ENCODE results near the gene ZNF407.
A peak's percentile ranks its signal among the peaks of the same experiment; 100 is the strongest.

The ZNF407 gene

GRCh38 chr18:74791501-74792194 is 194.0 kb downstream of the ZNF407 start:
- H3K4me3 Mint-ChIP-seq: no peak overlapping the region
- H3K4me1 Mint-ChIP-seq (ENCODE audit: low read depth): no peaks in the 10 kb centered on the region
- H3K36me3 Mint-ChIP-seq (ENCODE audit: low read depth): no peaks in the 10 kb centered on the region
- H3K27me3 Mint-ChIP-seq (ENCODE audit: low read depth): no peaks in the 10 kb centered on the region
- no peak overlapping the region for H3K27ac Mint-ChIP-seq
- no peaks in the 10 kb centered on the region for H3K9me3 Mint-ChIP-seq
- DNase-seq (ENCODE audit: low spot score): no peak

- Mint-ChIP-seq H3K27me3 (ENCODE audit: low read depth) (no peaks in the 10 kb centered on the region), H3K36me3 (ENCODE audit: low read depth) (no peaks in the 10 kb centered on the region), H3K4me3 (no peak overlapping the region), H3K27ac (no peak overlapping the region), H3K9me3 (no peaks in the 10 kb centered on the region), H3K4me1 (ENCODE audit: low read depth) (peaks cover 9% of the 10 kb centered on the region)
- DNase-seq (ENCODE audit: low spot score): no peak
These were observed 196.1 kb downstream of the ZNF407 start for GRCh38 chr18:74793746-74794145.

DNA sequence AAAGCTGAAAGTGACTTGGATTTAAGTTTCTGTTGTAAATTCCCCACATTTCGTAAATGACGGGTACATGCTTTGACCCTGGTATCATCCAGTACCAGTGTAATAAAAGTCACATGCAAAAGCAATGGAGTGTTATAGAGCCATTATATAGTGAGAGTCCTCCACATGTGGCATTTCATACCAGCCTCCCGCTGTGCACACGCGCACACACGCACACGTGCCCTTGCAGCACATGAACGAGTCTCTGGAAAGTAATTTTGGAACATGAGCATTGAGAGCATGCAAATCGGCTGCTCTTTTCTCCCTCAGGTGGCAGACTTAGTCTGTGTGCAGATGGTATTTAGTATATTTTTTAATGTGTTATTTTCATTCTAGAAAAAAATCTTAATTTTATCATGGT is 198.1 kb downstream of the ZNF407 start:
- Mint-ChIP-seq H3K36me3 (ENCODE audit: low read depth) (no peaks in the 10 kb centered on the region), H3K9me3 (no peaks in the 10 kb centered on the region), H3K4me3 (no peak overlapping the region), H3K4me1 (ENCODE audit: low read depth) (peaks cover 9% of the 10 kb centered on the region), H3K27me3 (ENCODE audit: low read depth) (no peaks in the 10 kb centered on the region), H3K27ac (no peak overlapping the region)
- DNase-seq (ENCODE audit: low spot score): no peak

DNA sequence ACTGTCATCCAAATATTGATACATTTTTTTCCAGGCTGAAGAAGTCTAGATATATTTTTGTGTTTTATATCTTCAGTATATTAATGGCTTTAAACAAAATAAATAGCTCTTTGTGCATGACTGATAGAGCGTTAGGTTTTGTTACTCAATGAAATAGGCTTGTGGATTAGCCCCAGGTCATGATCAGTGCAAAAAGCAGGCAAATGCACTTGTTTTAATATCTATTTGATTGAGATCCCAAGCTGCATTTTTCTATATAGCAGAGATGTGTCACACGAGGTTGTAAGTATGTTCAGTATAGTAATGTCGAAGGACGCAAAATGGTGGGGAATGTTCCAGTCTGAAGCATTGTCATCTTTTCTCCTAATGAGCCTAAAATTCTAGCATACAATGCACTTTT is 198.5 kb downstream of the ZNF407 start:
- H3K9me3 Mint-ChIP-seq: no peaks in the 10 kb centered on the region
- H3K4me3 Mint-ChIP-seq: no peak overlapping the region
- no peaks in the 10 kb centered on the region for H3K36me3 Mint-ChIP-seq (ENCODE audit: low read depth)
- DNase-seq (ENCODE audit: low spot score): no peak
- no peaks in the 10 kb centered on the region for H3K27me3 Mint-ChIP-seq (ENCODE audit: low read depth)
- peaks cover 9% of the 10 kb centered on the region for H3K4me1 Mint-ChIP-seq (ENCODE audit: low read depth)
- H3K27ac Mint-ChIP-seq: no peak overlapping the region

DNA sequence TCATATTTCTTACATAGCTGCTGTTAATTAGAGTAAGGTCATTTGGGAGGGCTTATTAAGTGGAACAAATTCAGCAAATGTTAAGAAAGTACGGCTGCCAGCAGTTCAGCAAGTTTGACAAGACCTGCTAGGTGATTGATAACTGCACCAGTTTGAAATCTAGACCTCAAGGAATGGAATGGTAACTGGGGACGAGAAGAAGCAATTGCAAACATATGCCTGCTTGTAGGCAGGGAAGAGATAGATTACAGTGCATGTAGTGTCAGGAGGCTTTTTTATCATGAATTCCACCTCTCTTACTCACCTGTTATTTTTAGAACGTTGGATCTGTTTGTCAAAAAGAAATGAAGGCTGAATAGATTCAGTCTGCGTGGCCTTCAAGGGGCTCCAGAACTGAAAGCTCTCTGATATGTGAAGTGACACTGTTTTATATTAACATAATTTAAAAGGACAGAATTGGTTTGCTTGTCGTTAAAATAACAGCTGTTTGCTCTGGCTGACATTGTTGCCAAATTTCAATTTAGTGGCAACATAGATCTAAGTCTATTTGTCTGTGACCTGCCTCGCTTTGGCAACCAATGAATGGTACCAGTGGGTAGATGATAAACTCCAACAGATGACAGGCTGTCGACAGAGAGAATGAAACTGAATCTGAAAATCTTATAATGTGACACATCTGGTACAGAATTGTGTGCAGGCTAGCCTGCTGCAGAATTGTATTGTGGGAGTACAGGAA is 199.3 kb downstream of the ZNF407 start:
- H3K9me3 Mint-ChIP-seq: no peaks in the 10 kb centered on the region
- no peak overlapping the region for H3K4me3 Mint-ChIP-seq
- no peaks in the 10 kb centered on the region for H3K36me3 Mint-ChIP-seq (ENCODE audit: low read depth)
- no peaks in the 10 kb centered on the region for H3K27me3 Mint-ChIP-seq (ENCODE audit: low read depth)
- peak; percentile 6 for DNase-seq (ENCODE audit: low spot score)
- no peak overlapping the region for H3K27ac Mint-ChIP-seq
- H3K4me1 Mint-ChIP-seq (ENCODE audit: low read depth): peaks cover 9% of the 10 kb centered on the region

- Mint-ChIP-seq H3K27me3 (ENCODE audit: low read depth) (no peaks in the 10 kb centered on the region), H3K27ac (no peak overlapping the region), H3K4me3 (no peak overlapping the region), H3K9me3 (no peaks in the 10 kb centered on the region), H3K4me1 (ENCODE audit: low read depth) (peaks cover 9% of the 10 kb centered on the region), H3K36me3 (ENCODE audit: low read depth) (no peaks in the 10 kb centered on the region)
- no peak for DNase-seq (ENCODE audit: low spot score)
These were observed 200.0 kb downstream of the ZNF407 start for GRCh38 chr18:74797577-74798151.

GRCh38 chr18:74799542-74799941 is 201.9 kb downstream of the ZNF407 start:
- no peak for DNase-seq (ENCODE audit: low spot score)
- H3K27ac Mint-ChIP-seq: no peak overlapping the region
- no peak overlapping the region for H3K4me3 Mint-ChIP-seq
- no peaks in the 10 kb centered on the region for H3K27me3 Mint-ChIP-seq (ENCODE audit: low read depth)
- no peaks in the 10 kb centered on the region for H3K9me3 Mint-ChIP-seq
- peaks cover 14% of the 10 kb centered on the region for H3K4me1 Mint-ChIP-seq (ENCODE audit: low read depth)
- no peaks in the 10 kb centered on the region for H3K36me3 Mint-ChIP-seq (ENCODE audit: low read depth)

DNA sequence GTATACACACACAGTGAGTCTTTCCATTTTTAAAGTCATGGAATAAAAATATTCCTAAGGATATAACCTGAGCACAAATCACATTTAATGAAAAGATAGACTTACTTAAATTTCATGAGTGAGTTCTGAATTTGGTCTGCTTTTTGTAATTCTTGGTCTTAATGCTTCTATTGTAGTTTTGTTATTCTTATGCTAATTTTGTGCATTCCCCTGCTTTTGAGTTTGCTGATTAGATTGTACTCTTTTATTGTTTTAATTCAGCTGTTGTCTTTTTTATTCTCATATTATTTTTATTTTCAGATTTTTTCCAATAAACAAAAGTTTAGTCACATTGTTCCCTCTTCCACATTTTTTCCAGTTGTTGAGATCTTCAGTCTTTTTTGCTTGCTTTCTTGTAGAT is 202.4 kb downstream of the ZNF407 start:
- Mint-ChIP-seq H3K4me1 (ENCODE audit: low read depth) (peaks cover 14% of the 10 kb centered on the region), H3K4me3 (no peak overlapping the region), H3K27ac (no peak overlapping the region), H3K27me3 (ENCODE audit: low read depth) (no peaks in the 10 kb centered on the region), H3K36me3 (ENCODE audit: low read depth) (no peaks in the 10 kb centered on the region), H3K9me3 (no peaks in the 10 kb centered on the region)
- no peak for DNase-seq (ENCODE audit: low spot score)

DNA sequence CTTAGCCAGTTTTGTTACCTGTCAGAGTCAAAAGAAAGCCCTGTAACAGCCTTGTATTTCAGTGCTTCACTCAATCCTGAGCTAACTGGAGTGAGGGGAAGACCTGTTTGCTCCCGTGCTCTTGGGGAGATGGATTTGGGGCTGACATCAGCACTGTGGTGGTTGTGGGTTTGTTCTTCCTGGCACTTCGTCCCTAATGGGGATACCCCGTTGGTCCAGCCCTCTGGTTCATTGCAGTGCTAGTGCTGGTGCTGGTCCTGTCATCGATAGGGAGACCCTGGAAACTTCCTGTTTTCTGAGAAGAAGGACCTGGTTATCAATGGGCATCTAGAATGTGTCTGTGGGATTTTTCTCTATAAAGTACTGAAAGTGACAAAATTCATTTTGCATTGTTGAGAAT is 205.4 kb downstream of the ZNF407 start:
- Mint-ChIP-seq H3K9me3 (no peaks in the 10 kb centered on the region), H3K27me3 (ENCODE audit: low read depth) (no peaks in the 10 kb centered on the region), H3K4me1 (ENCODE audit: low read depth) (peaks cover 9% of the 10 kb centered on the region), H3K27ac (no peak overlapping the region), H3K36me3 (ENCODE audit: low read depth) (no peaks in the 10 kb centered on the region), H3K4me3 (no peak overlapping the region)
- no peak for DNase-seq (ENCODE audit: low spot score)

- Mint-ChIP-seq H3K4me3 (no peak overlapping the region), H3K27me3 (ENCODE audit: low read depth) (no peaks in the 10 kb centered on the region), H3K27ac (no peak overlapping the region), H3K4me1 (ENCODE audit: low read depth) (peaks cover 8% of the 10 kb centered on the region), H3K36me3 (ENCODE audit: low read depth) (no peaks in the 10 kb centered on the region), H3K9me3 (no peaks in the 10 kb centered on the region)
- DNase-seq (ENCODE audit: low spot score): no peak
These were observed 206.1 kb downstream of the ZNF407 start for GRCh38 chr18:74803769-74804168.

DNA sequence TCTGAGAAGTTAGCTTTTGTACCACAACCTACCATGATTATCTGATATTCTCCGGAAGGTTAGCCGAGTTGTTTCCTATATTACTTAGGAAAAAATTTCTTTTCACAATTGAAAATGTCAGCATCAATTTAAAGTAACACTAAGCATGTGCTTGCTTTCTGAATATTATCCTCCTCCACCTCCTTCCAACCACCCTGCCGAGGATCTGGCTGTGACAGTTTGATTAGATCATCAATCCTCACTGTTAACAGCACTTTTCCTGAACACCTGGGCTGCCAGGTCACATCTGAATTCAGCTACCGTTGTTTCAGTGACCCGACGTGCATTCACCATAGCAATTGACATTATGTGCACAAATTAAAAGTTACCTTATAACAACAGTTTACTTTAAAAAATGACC is 207.0 kb downstream of the ZNF407 start:
- Mint-ChIP-seq H3K36me3 (ENCODE audit: low read depth) (no peaks in the 10 kb centered on the region), H3K4me3 (no peak overlapping the region)

GRCh38 chr18:74806073-74806472 is 208.4 kb downstream of the ZNF407 start:
- Mint-ChIP-seq H3K27ac (no peak overlapping the region), H3K4me3 (no peak overlapping the region)

More for the DNA sequence above, 207.0 kb downstream of the ZNF407 start:
- Mint-ChIP-seq H3K9me3 (no peaks in the 10 kb centered on the region), H3K4me1 (ENCODE audit: low read depth) (peaks cover 8% of the 10 kb centered on the region), H3K27ac (no peak overlapping the region), H3K27me3 (ENCODE audit: low read depth) (no peaks in the 10 kb centered on the region)
- DNase-seq (ENCODE audit: low spot score): no peak

GRCh38 chr18:74806700-74807416 is 209.2 kb downstream of the ZNF407 start:
- Mint-ChIP-seq H3K9me3 (no peaks in the 10 kb centered on the region), H3K4me1 (ENCODE audit: low read depth) (peaks cover 8% of the 10 kb centered on the region), H3K27ac (no peak overlapping the region), H3K36me3 (ENCODE audit: low read depth) (no peaks in the 10 kb centered on the region), H3K4me3 (no peak overlapping the region), H3K27me3 (ENCODE audit: low read depth) (no peaks in the 10 kb centered on the region)
- no peak for DNase-seq (ENCODE audit: low spot score)

More at GRCh38 chr18:74806073-74806472, 208.4 kb downstream of the ZNF407 start:
- Mint-ChIP-seq H3K27me3 (ENCODE audit: low read depth) (no peaks in the 10 kb centered on the region), H3K4me1 (ENCODE audit: low read depth) (peaks cover 8% of the 10 kb centered on the region), H3K36me3 (ENCODE audit: low read depth) (no peaks in the 10 kb centered on the region), H3K9me3 (no peaks in the 10 kb centered on the region)
- no peak for DNase-seq (ENCODE audit: low spot score)

DNA sequence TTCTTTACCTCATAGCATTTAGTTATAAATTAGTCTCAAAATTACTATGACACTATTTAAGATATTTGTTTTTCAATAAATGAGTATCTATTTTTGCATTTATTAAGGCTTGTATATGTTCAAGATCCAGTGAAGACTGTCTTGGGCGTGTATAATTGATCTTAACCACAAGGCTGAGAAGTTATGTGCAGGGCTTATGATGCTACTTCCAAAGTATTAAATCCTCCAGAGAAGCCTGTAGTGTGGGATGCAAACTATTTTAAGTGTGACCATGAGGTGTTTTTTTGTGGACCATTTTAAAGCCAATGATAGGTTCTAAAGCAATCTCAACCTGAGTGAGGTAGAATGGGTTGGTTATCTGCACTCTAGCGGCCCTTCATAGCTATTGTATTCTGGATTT is 219.9 kb downstream of the ZNF407 start:
- H3K4me3 Mint-ChIP-seq: no peak overlapping the region
- DNase-seq (ENCODE audit: low spot score): no peak
- no peaks in the 10 kb centered on the region for H3K27me3 Mint-ChIP-seq (ENCODE audit: low read depth)
- no peak overlapping the region for H3K27ac Mint-ChIP-seq
- H3K4me1 Mint-ChIP-seq (ENCODE audit: low read depth): no peaks in the 10 kb centered on the region
- H3K36me3 Mint-ChIP-seq (ENCODE audit: low read depth): no peaks in the 10 kb centered on the region
- H3K9me3 Mint-ChIP-seq: no peaks in the 10 kb centered on the region

Data from T-helper 2 cell treated with Interferon-gamma antibody and Interleukin-4, amounts not matched to agents 5 μg/mL and 100 μg/mL, for 36 hours (primary cell).